Measurements from ENCODE around the gene FYN. TPM values are rescaled to one million over a fixed set of nuclear protein-coding genes. Genes with fewer than 3 reads are reported as not detected.

Gene FYN
- total and polyA plus RNA-seq, 2 of the 4 experiments (the other 2 are of a cell fraction) = 30.8 to 36.4 TPM

DNA sequence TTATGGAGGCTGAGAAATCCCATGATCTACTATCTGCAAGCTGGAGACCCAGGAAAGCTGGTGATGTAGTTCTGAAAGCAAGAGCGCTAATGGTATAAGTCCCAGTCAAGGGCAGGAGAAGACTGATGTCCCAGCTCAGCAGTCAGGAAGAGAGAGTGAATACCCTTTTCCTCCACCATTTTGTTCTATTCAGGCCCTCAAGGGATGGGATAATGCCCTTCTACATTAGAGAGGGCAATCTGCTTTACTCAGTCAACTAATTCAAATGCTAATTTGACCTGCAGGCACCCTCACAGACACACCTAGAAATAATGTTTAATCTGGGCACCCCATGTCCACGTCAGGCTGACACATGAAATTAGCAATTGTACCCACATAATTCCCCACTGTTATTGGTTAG, 10.8 kb upstream of the FYN start:
- intact Hi-C loops (cut with micrococcal nuclease) = no loop called here
- WGBS, 2 experiments (ENCODE audit: extremely low coverage in 2 of 2, insufficient read length in 1 of 2) = no CpG with 5 or more reads among the region's 2 CpGs
- ATAC-seq (ENCODE audit: low read depth) = no peak

More for the DNA sequence above, 10.8 kb upstream of the FYN start:
- no peak overlapping the region for H4K5ac ChIP-seq (ENCODE audit: low read depth, low read length)
- H3K27me3 ChIP-seq (ENCODE audit: control insufficient read depth, insufficient read depth, low read length) = no peaks in the 10 kb centered on the region
- no peak overlapping the region for H3K14ac ChIP-seq (replicated peaks; ENCODE audit: low read depth, low read length)
- H3K23ac ChIP-seq (ENCODE audit: low read depth, low read length) = no peak overlapping the region
- H4K91ac ChIP-seq (ENCODE audit: insufficient read depth, low read depth, low read length) = no peak overlapping the region
- H2BK5ac ChIP-seq (ENCODE audit: low read depth, low read length, poor library complexity, severe bottlenecking) = no peak overlapping the region
- no peak overlapping the region for H3K4me2 ChIP-seq (ENCODE audit: low read depth, low read length)
- no peaks in the 10 kb centered on the region for H3K9me1 ChIP-seq (ENCODE audit: insufficient read depth, low read length)
- no peak overlapping the region for H3K4me3 ChIP-seq (ENCODE audit: insufficient read depth, low read depth, low read length)
- H3K36me3 ChIP-seq (ENCODE audit: control insufficient read depth, insufficient read depth, low read length) = no peaks in the 10 kb centered on the region
- H2AK9ac ChIP-seq (replicated peaks; ENCODE audit: low read depth, low read length, poor library complexity) = no peak overlapping the region
- in situ Hi-C loops (cut with MboI; ENCODE audit: low sequenced_read_pairs) (no loop called here), dilution Hi-C loops (cut with HindIII; ENCODE audit: low sequenced_read_pairs, unreplicated experiment) (no loop called here)
- H3K4ac ChIP-seq (ENCODE audit: low read depth, low read length) = no peak overlapping the region
- H3K79me1 ChIP-seq (ENCODE audit: low read depth in 1 of 2, low read length in 2 of 2) = no peaks in the 10 kb centered on the region
- H3K4me1 ChIP-seq (ENCODE audit: control insufficient read depth, insufficient read depth, low read length) = peaks cover 3% of the 10 kb centered on the region; the same call in 1 of the 2 replicates
- no peak overlapping the region for H4K8ac ChIP-seq (ENCODE audit: low read depth in 2 of 2, low read length in 2 of 2)
- H3K56ac ChIP-seq (ENCODE audit: extremely low read depth, insufficient read depth, low read length) = no peak overlapping the region
- no peaks in the 10 kb centered on the region for H4K20me1 ChIP-seq (ENCODE audit: insufficient read depth, low read length)
- ChIA-PET POLR2A (ENCODE audit: unreplicated experiment) (no interaction called here), CTCF (no interaction called here)
- H2BK20ac ChIP-seq (ENCODE audit: low read depth, low read length) = no peak overlapping the region
- TF ChIP-seq POLR2A (IDR thresholded peaks at IDR 0.05; ENCODE audit: low read depth, low read length) = no peak
- TF ChIP-seq SMC3 (IDR thresholded peaks at IDR 0.05; ENCODE audit: low read depth, low read length) = no peak
- TF ChIP-seq CHD1 (IDR thresholded peaks at IDR 0.05; ENCODE audit: low read depth, low read length) = no peak
- no peak overlapping the region for H2BK15ac ChIP-seq (ENCODE audit: low read depth, low read length)
- no peak overlapping the region for H3K27ac ChIP-seq (ENCODE audit: insufficient read depth, low read length)
- no peaks in the 10 kb centered on the region; the same call in 1 of the 2 replicates for H3K9me3 ChIP-seq (ENCODE audit: control insufficient read depth, insufficient read depth, low read length)
- BruUV-seq (replicated peaks) = no TSS peak
- DNase-seq = no peak
- H3K9ac ChIP-seq (ENCODE audit: low read depth, low read length) = no peak overlapping the region
- peak overlapping the region; percentile 22; the same call in 1 of the 2 replicates for H2AK5ac ChIP-seq (ENCODE audit: low read depth, low read length)
- H2BK120ac ChIP-seq (ENCODE audit: low read depth, low read length) = no peak overlapping the region
- no peak overlapping the region for H2AFZ ChIP-seq (replicated peaks; ENCODE audit: low read length, poor library complexity)
- H3K18ac ChIP-seq (ENCODE audit: low read depth, low read length) = no peak overlapping the region

All from IMR-90 (cell line).